Neural cell (in vitro differentiated cells): Measurements from ENCODE around the gene ABCA8. TPM values are rescaled to one million over a fixed set of nuclear protein-coding genes. Genes with fewer than 3 reads are reported as not detected.

Experiments used
- H2AFZ ChIP-seq: fragments of 200-600, 300-800 bp; sonication (generic), shearing (Covaris generic); 2 replicates; pipeline ENCODE4 v1.6.0; 2014; ENCODE audit warnings: low read depth, mild to moderate bottlenecking, antibody characterized with exemption, low read length, moderate library complexity
- H3F3A ChIP-seq: fragments of 200-600 bp; shearing (Covaris generic); 2 replicates; pipeline ENCODE4 v1.6.1; 2016; ENCODE audit warnings: mild to moderate bottlenecking, moderate library complexity, mixed read lengths, antibody characterized with exemption, low read length; ENCODE audit not compliant: insufficient read depth, poor library complexity, severe bottlenecking
- H3K27ac ChIP-seq: fragments of 200-600, 300-800 bp; sonication (generic), shearing (Covaris generic); 2 replicates; pipeline ENCODE4 v1.5.1; 2014; ENCODE audit warnings: mild to moderate bottlenecking, low read length, moderate library complexity
- H3K27me3 ChIP-seq: fragments of 300-800, 200-600 bp; sonication (generic), shearing (Covaris generic); 2 replicates; pipeline ENCODE4 v1.6.0; 2014; ENCODE audit warnings: mild to moderate bottlenecking, low read depth, low read length, moderate library complexity; ENCODE audit not compliant: insufficient read depth
- H3K36me3 ChIP-seq: fragments of 300-800, 200-600 bp; sonication (generic), shearing (Covaris generic); 2 replicates; pipeline ENCODE4 v1.5.1; 2014; ENCODE audit warnings: mild to moderate bottlenecking, antibody characterized with exemption, low read length, moderate library complexity; ENCODE audit not compliant: insufficient read depth
- H3K4me2 ChIP-seq: fragments of 300-800, 200-600 bp; sonication (generic), shearing (Covaris generic); 2 replicates; pipeline ENCODE4 v1.6.0; 2014; ENCODE audit warnings: mild to moderate bottlenecking, low read length
- H3K4me3 ChIP-seq: fragments of 300-800, 200-600 bp; sonication (generic), shearing (Covaris generic); 2 replicates; pipeline ENCODE4 v1.5.1; 2014; ENCODE audit warnings: mild to moderate bottlenecking, low read length, moderate library complexity
- H3K79me2 ChIP-seq: fragments of 200-600 bp; shearing (Covaris generic); replicated peaks from 2 replicates; pipeline ENCODE4 v1.6.0; 2014; ENCODE audit warnings: mild to moderate bottlenecking, low read length, moderate library complexity; ENCODE audit not compliant: insufficient read depth
- H3K9ac ChIP-seq: fragments of 300-800, 200-600 bp; sonication (generic), shearing (Covaris generic); 2 replicates; pipeline ENCODE4 v1.6.1; 2016; ENCODE audit warnings: mild to moderate bottlenecking, low read length, mixed read lengths
- H3K9me2 ChIP-seq: fragments of 200-600 bp; shearing (Covaris generic); 2 replicates; pipeline ENCODE4 v1.6.1; 2016; ENCODE audit warnings: mild to moderate bottlenecking, low read length, mixed read lengths; ENCODE audit not compliant: insufficient read depth
- H3K9me3 ChIP-seq: fragments of 200-600, 300-800 bp; sonication (generic), shearing (Covaris generic); 2 replicates; pipeline ENCODE4 v1.6.1; 2016; ENCODE audit warnings: mild to moderate bottlenecking, mixed run types, low read length, moderate library complexity, mixed read lengths
- H4K20me1 ChIP-seq: fragments of 200-600 bp; shearing (Covaris generic); 2 replicates; pipeline ENCODE4 v1.6.1; 2016; ENCODE audit warnings: mild to moderate bottlenecking, mixed run types; ENCODE audit not compliant: insufficient read depth
- CTCF ChIP-seq: fragments of 450-650 bp; IDR thresholded peaks from 2 replicates; pipeline ENCODE4 v1.5.1; 2014; ENCODE audit warnings: antibody characterized with exemption, mild to moderate bottlenecking, moderate library complexity; ENCODE audit not compliant: poor library complexity, severe bottlenecking
- EP300 ChIP-seq: fragments of 450-650 bp; conservative IDR thresholded peaks from 2 replicates; pipeline ENCODE4 v1.6.1; 2014; ENCODE audit warnings: antibody characterized with exemption, mild to moderate bottlenecking, moderate library complexity; ENCODE audit not compliant: poor library complexity, severe bottlenecking
- EZH2 ChIP-seq: fragments of 200-600, 300-800 bp; shearing (Covaris generic), sonication (generic); IDR thresholded peaks from 2 replicates; pipeline ENCODE4 v1.6.1; 2014; ENCODE audit warnings: antibody characterized with exemption, low read length, borderline replicate concordance, mild to moderate bottlenecking; ENCODE audit not compliant: insufficient read depth, poor library complexity, severe bottlenecking
- MXI1 ChIP-seq: fragments of 450-650 bp; conservative IDR thresholded peaks from 2 replicates; pipeline ENCODE4 v1.6.1; 2014; ENCODE audit warnings: antibody characterized with exemption, mild to moderate bottlenecking; ENCODE audit not compliant: poor library complexity, severe bottlenecking
- POLR2AphosphoS5 ChIP-seq: IDR thresholded peaks from 2 replicates; pipeline ENCODE4 v1.6.1; 2012
- RAD21 ChIP-seq: fragments of 450-650 bp; conservative IDR thresholded peaks from 2 replicates; pipeline ENCODE4 v1.6.1; 2014; ENCODE audit warnings: antibody characterized with exemption, mild to moderate bottlenecking, moderate library complexity
- REST ChIP-seq: IDR thresholded peaks from 2 replicates; pipeline ENCODE4 v1.6.1; 2012; ENCODE audit warnings: borderline replicate concordance
- SMC3 ChIP-seq: fragments of 450-650 bp; conservative IDR thresholded peaks from 2 replicates; pipeline ENCODE4 v1.6.1; 2014; ENCODE audit warnings: antibody characterized with exemption, mild to moderate bottlenecking, moderate library complexity; ENCODE audit not compliant: poor library complexity
- TAF1 ChIP-seq: IDR thresholded peaks from 2 replicates; pipeline ENCODE4 v1.6.1; 2012; ENCODE audit warnings: low read depth
- polyA plus RNA-seq: library from polyadenylated mRNA; depleted of rRNA; stranded (reverse); fragments of >200 nt; gene quantifications from 2 replicates; pipeline ENCODE4 v1.2.3, GENCODE V29; 2014

The ABCA8 gene
- polyA plus RNA-seq, 1 donor from 2014 or later, result not detected

DNA sequence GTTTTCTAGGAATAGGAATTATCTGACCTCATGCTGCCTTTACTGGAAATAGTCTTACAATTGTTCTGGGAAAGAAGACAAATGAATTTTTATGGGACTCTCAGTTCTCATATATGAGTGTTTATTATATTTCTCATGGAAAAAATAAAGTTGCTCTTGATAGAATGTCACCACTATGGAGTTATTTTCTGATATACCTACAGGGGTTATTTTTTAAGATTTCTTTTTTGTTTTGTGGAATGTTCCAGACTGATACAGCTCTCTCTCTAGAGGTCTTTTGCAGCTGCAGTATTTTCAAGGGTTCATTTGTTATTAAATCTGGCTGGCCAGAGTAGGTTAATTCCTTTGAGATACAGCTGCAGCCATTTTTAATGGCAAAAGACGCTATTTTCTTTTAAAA, 100.7 kb downstream of the ABCA8 start:
- Histone ChIP-seq H2AFZ (no peak overlapping the region), H3K27ac (no peak overlapping the region), H3K4me2 (no peak overlapping the region), H3K27me3 (no peaks in the 10 kb centered on the region), H3F3A (no peaks in the 10 kb centered on the region), H3K36me3 (no peaks in the 10 kb centered on the region), H3K79me2 (no peaks in the 10 kb centered on the region), H3K9me2 (no peaks in the 10 kb centered on the region), H4K20me1 (no peaks in the 10 kb centered on the region), H3K9ac (no peak overlapping the region), H3K9me3 (no peaks in the 10 kb centered on the region), H3K4me3 (no peak overlapping the region)
- TF ChIP-seq EP300 (no peak), POLR2AphosphoS5 (no peak), REST (no peak), EZH2 (no peak), CTCF (no peak), RAD21 (no peak), TAF1 (no peak), MXI1 (no peak), SMC3 (no peak)

GRCh38 chr17:68853439-68853838, 101.8 kb downstream of the ABCA8 start:
- no peaks in the 10 kb centered on the region for H3K27me3 ChIP-seq
- no peaks in the 10 kb centered on the region for H3K79me2 ChIP-seq
- H3K27ac ChIP-seq, result no peak overlapping the region
- H3K9me3 ChIP-seq, result no peaks in the 10 kb centered on the region
- H2AFZ ChIP-seq, result no peak overlapping the region
- no peaks in the 10 kb centered on the region for H3K36me3 ChIP-seq
- no peak overlapping the region for H3K9ac ChIP-seq
- no peak overlapping the region for H3K4me3 ChIP-seq
- H3F3A ChIP-seq, result no peaks in the 10 kb centered on the region
- no peaks in the 10 kb centered on the region for H4K20me1 ChIP-seq
- no peak overlapping the region for H3K4me2 ChIP-seq
- no peaks in the 10 kb centered on the region for H3K9me2 ChIP-seq
- TF ChIP-seq MXI1 (no peak), SMC3 (no peak), TAF1 (no peak), RAD21 (no peak), CTCF (no peak), REST (no peak), POLR2AphosphoS5 (no peak)
